ENCODE measurements around the gene LMNB1. TPM values are rescaled to one million over a fixed set of nuclear protein-coding genes. Genes with fewer than 3 reads are reported as not detected.
"Not testable (repeated sequence)": the region's sequence is repeated elsewhere in the genome, so short reads cannot be mapped to it uniquely, and the experiment has no call there.

The LMNB1 gene
- total RNA-seq = 25.7 and 61.1 TPM in 2 replicates

- peak; percentile 81 to 96 for DNase-seq (ENCODE audit: low read depth in 2 of 2)
These were observed at the start of gene LMNB1 for GRCh38 chr5:126776499-126777256. TSS of gene LMNB1 (plus strand) at chr5:126777136. CDS start at chr5:126777509, 373 bp downstream.

GRCh38 chr5:126732716-126733115 lies 44.2 kb upstream of the LMNB1 start:
- no peak for DNase-seq (ENCODE audit: low read depth in 2 of 2)

GRCh38 chr5:126734573-126734972 lies 42.4 kb upstream of the LMNB1 start:
- not testable (repeated sequence) for DNase-seq (ENCODE audit: low read depth in 2 of 2)

DNA sequence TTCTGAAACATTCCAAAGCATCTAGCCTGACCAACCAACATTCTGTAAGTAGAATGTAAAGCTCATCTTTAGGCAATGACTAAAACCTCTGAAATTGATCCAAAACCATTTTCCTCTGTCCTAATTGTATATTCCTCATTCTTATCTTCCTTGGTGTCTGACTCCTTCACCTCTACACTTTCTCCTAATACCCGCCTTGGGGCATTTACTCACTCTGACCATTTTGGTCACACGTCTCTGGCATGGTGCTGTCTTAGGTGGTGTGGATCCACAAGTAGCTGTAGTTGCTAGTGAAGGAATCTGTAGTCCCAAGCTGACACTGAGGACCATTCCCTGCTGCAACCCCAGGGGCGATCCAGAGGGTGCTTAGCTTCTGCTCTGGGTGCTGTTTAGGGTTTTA lies 40.8 kb upstream of the LMNB1 start:
- DNase-seq (ENCODE audit: low read depth in 2 of 2) = no peak

GRCh38 chr5:126741361-126741760 lies 35.6 kb upstream of the LMNB1 start:
- DNase-seq (ENCODE audit: low read depth in 2 of 2) = no peak

DNA sequence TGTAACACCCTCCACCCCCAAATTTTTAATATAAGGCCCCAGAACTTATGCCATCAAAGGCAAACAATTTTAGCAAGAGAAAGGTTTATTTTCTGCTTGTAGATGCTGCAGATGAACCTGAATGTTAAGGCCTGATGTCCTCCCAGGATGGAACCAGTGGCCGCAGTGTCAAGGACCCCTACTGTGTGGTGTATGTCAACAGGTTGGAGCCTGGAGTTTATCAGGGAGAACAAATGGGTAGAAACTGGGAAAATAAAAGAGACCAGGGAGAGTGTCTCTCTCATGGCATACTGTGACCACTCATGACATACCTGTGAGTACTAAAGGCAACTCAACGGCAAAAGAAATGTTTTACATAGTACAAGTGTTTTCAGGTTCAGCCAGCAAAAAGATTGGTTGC lies 34.5 kb upstream of the LMNB1 start:
- DNase-seq (ENCODE audit: low read depth in 2 of 2) = no peak

- DNase-seq (ENCODE audit: low read depth in 2 of 2) = no peak
These were observed 32.1 kb upstream of the LMNB1 start for GRCh38 chr5:126744836-126745235.

DNA sequence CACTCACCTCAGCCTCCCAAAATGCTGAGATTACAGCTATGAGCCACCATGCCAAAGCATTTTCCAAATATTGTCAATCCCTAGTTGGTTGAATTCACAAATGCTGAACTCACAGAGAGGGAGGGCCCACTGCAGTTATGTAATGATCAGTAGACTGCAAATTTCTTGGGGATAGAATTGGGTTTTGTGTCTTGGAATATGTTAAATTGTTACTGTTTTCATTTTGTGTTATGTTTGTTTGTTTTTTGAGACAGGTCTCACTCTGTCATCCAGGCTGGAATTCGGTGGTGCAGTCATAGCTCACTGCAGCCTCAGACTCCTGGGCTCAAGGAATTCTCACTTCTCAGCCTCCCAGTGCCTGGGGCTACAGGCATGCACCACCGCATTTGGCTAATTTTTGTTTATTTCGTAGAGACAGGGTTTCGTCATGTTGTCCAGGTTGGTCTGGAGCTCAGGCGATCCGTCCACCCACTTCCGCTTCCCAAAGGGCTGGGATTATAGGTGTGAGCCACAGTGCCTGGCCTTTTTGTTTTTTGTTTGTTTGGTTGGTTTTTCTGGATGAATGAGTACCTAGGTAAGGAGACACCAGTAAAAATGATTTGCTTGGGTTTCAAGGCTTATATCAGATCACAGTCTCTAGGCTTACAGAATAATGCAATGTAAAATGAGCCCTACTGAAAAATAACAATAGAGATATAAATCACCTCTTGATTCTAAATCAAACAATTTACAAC lies 31.5 kb upstream of the LMNB1 start:
- no peak for DNase-seq (ENCODE audit: low read depth in 2 of 2)

GRCh38 chr5:126746290-126746689 lies 30.6 kb upstream of the LMNB1 start:
- DNase-seq (ENCODE audit: low read depth in 2 of 2) = no peak

DNA sequence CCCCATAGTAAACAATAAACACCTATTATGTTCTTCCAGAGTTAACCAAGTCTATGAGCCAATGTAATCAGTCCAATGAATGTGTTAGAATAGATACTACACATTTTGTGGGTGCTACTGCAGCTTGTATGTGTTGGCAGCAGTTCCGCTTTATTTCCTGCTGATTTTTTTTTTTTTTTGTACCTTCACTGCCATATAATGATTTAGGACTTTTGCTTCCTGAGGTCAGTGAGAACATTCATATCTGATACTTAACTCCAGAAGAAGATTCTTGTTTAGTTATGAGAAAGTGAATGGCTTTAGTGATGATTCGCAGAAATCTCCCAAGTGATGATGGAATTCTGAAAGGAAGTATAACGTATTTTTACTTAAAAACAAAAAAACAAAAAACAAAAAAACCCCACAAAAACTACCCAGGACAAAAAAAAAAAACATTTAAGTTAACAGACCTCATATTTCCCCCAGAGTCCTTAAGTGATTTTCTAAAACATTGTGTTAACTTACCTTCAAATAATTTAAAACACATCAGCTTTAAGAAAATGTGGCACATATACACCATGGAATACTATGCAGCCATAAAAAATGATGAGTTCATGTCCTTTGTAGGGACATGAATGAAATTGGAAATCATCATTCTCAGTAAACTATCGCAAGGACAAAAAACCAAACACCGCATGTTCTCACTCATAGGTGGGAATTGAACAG lies 24.7 kb upstream of the LMNB1 start:
- DNase-seq (ENCODE audit: low read depth in 2 of 2) = no peak

DNA sequence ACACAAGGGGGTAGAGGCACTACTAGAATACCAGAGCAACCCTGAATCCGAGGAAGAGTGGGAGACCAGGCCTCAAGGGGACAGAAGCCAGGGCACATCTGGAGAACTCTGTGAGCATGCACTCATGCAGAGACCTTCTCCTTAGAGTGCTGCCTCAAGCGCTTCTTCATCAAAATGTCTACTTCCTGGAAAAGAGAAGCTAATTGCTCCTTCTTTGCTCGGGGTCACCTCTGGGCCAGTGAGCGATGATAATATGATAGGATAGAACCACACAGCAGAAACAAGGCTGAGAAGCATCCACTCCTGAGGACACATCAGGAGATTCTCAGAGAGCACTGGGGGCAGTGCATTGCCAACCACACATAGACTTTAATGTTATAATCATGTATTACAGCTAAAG lies 23.7 kb upstream of the LMNB1 start:
- no peak for DNase-seq (ENCODE audit: low read depth in 2 of 2)

DNA sequence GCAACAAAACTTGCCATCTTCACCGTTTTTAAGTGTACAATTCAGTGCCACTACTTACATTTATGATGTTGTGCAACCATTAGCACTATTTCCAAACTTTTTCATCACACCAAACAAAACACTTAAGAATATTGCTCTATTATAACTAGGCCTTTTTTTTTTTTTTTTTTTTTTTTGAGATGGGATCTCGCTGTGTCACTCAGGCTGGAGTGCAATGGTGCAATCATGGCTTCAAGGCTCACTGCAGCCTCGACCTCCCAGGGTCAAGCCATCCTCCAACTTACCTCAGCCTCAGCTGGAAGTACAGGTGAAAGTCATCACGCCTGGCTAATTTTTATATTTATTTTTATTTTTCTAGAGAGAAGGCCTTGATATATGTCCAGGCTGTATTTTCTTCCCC lies 22.3 kb upstream of the LMNB1 start:
- no peak for DNase-seq (ENCODE audit: low read depth in 2 of 2)

GRCh38 chr5:126755593-126755992 lies 21.3 kb upstream of the LMNB1 start:
- no peak for DNase-seq (ENCODE audit: low read depth in 2 of 2)

GRCh38 chr5:126757713-126758357 lies 19.1 kb upstream of the LMNB1 start:
- no peak for DNase-seq (ENCODE audit: low read depth in 2 of 2)

DNA sequence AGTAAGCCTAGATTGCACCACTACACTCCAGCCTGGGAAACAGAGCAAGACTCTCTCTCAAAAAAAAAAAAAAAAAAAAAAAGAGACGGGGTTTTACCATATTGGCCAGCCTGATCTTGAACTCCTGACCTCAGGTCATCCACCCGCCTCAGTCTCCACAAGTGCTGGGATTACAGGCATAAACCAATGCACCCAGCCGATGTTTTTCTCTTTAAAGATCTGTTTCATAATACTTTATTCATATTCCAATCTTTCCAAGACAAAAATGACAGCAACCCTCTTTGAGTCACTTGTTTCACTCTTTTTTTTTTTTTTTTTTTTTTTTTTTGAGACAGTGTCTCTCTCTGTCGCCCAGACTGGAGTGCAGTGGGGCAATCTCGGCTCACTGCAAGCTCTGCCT lies 13.6 kb upstream of the LMNB1 start:
- no peak for DNase-seq (ENCODE audit: low read depth in 2 of 2)

- DNase-seq (ENCODE audit: low read depth in 2 of 2) = no peak
These were observed 7.2 kb upstream of the LMNB1 start for GRCh38 chr5:126769703-126770102.

- DNase-seq (ENCODE audit: low read depth in 2 of 2) = not testable (repeated sequence)
These were observed 3.4 kb upstream of the LMNB1 start for GRCh38 chr5:126773536-126773935.

DNA sequence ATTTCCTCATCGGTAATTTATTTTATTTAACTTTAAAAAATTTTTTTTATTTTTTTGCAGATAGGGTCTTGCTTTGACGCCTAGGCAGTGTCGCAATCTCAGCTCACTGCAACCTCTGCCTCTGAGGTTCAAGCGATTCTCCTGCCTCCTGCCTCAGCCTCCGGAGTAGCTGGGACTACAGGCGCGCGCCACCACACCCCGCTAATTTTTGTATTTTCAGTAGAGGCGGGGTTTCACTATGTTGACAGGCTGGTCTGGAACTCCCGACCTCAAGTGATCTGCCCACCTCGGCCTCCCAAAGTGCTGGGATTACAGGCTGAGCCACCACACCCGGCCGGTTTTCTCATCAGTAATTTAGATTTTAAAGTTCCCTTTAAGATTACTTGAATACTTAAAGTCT lies 2.3 kb upstream of the LMNB1 start:
- not testable (repeated sequence) for DNase-seq (ENCODE audit: low read depth in 2 of 2)

GRCh38 chr5:126777257-126777974 lies 480 bp downstream of the LMNB1 start:
- peak in 1 of 2 donors; percentile 69 for DNase-seq (ENCODE audit: low read depth in 2 of 2)

DNA sequence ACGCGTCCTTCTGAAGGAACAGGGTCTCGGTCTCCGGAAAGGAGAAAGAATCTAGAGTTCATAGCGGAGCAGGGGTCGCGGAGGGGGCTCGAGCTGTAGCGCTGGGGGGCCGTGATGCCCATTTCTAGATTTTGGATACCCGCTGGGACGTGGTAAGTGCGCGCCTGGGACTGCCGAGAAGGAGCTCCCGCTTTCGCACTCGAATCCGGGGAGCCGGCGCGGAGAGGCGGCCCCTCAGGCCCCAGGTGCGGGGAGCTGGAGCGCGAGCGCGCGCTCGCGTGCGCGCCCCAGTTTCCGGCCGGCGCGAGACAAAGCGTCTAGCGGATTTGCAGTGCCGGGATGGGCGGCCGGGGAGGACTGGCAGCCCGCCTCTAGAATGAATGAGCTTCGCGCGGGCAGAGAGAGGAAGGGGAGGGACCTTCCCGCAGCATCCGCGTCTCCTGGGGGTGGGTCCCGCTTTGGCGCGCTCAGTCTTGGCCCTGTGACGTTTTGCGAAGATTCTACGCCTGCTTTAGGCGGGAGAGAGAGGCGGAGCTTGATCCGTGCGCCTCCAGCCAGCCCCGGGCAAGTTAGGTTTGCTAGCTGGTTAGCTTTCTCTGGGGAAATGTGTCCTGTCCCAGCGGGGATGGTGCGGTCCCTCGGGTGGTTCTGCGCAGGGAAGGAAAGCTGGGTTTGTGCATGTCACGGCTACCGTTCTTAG lies 1.2 kb downstream of the LMNB1 start:
- peak; percentile 77 to 97 for DNase-seq (ENCODE audit: low read depth in 2 of 2)

All from dermis microvascular lymphatic vessel endothelial cell (primary cell).